HCT116 (cell line): ENCODE results near the gene KRTAP1-4. TPM values are rescaled to one million over a fixed set of nuclear protein-coding genes. Genes with fewer than 3 reads are reported as not detected.

Experiments used
- ATAC-seq: fragments of 200-7000 bp; cut with Tn5 transposase; 2 replicates; pipeline ENCODE4 v1.9.1; 2020; ENCODE audit warnings: mild to moderate bottlenecking, moderate library complexity
- BruUV-seq: library from RNA; stranded (reverse); fragments of 400-500 nt; replicated peaks from 2 replicates; lab custom pipeline; 2021; lab: Mats Ljungman, UMichigan
- CTCF ChIA-PET: fragments of 300-600 bp; sonication (Branson Sonifier 250); formaldehyde crosslinking; loops from one replicate; lab custom pipeline; 2021; ENCODE audit warnings: antibody characterized with exemption; lab: Charles Lee
- POLR2A ChIA-PET: fragments of 300-600, 350-600 bp; sonication (Branson Sonifier 250); formaldehyde crosslinking; loops from one replicate; lab custom pipeline; 2021; ENCODE audit warnings: antibody characterized with exemption; lab: Charles Lee
- RAD21 ChIA-PET, 2 experiments: fragments of 300-600 bp; sonication (Branson Sonifier 250); formaldehyde crosslinking; loops; one replicate each; lab custom pipeline; 2023; ENCODE audit warnings: low total read pairs in 2 of 2; ENCODE audit not compliant: uncharacterized antibody in 2 of 2, unreplicated experiment in 2 of 2, low non-redundant PET in 1 of 2; lab: Charles Lee
- DNase-seq: peaks from one replicate; pipeline ENCODE4 v3.0.0-alpha.2; 2010; ENCODE audit warnings: low read depth, low spot score
- H2AFZ ChIP-seq: fragments of 200-600 bp; shearing (Covaris generic), sonication (generic); 2 replicates; pipeline ENCODE4 v1.6.1; 2017; ENCODE audit warnings: low read depth, mixed run types, mixed read lengths, antibody characterized with exemption, low read length; ENCODE audit not compliant: poor library complexity, severe bottlenecking
- H3K27ac ChIP-seq: 2 replicates; pipeline ENCODE4 v1.5.1; 2012; ENCODE audit warnings: low read depth, low read length
- H3K27me3 ChIP-seq: fragments of 200-600 bp; sonication (generic); 2 replicates; pipeline ENCODE4 v1.6.1; 2016; ENCODE audit warnings: mixed run types, low read length, mixed read lengths; ENCODE audit not compliant: insufficient read depth
- H3K36me3 ChIP-seq, 2 experiments: fragments of 200-500 bp in 1 of 2; fragments of 200-600 bp in 1 of 2; sonication (Bioruptor generic) in 1 of 2; sonication (generic) in 1 of 2; 2 replicates each; pipeline versions ENCODE4 v1.5.1 to v1.6.1; 2014 to 2016; ENCODE audit warnings: low read length in 2 of 2, inconsistent platforms in 1 of 2, mixed read lengths in 1 of 2, mixed run types in 1 of 2; ENCODE audit not compliant: insufficient read depth in 2 of 2, control insufficient read depth in 1 of 2
- H3K4me1 ChIP-seq, 2 experiments: fragments of 200-600 bp in 1 of 2; sonication (generic) in 1 of 2; 2 replicates each; pipeline versions ENCODE4 v1.5.1 to v1.6.1; 2012 to 2017; ENCODE audit warnings: low read length in 2 of 2, inconsistent platforms in 1 of 2, mild to moderate bottlenecking in 1 of 2, mixed read lengths in 1 of 2, mixed run types in 1 of 2, moderate library complexity in 1 of 2; ENCODE audit not compliant: insufficient read depth in 2 of 2, control insufficient read depth in 1 of 2
- H3K4me2 ChIP-seq: fragments of 200-600 bp; sonication (generic); 2 replicates; pipeline ENCODE4 v1.6.1; 2017; ENCODE audit warnings: mixed run types, low read length, mixed read lengths
- H3K4me3 ChIP-seq, 2 experiments: fragments of 200-600 bp in 1 of 2; sonication (generic) in 1 of 2; replicated peaks in 1 of 2; 2 replicates each; pipeline ENCODE4 v1.5.1; 2011 to 2016; ENCODE audit warnings: low read length in 2 of 2, control low read depth in 1 of 2, low read depth in 1 of 2, mild to moderate bottlenecking in 1 of 2, mixed read lengths in 1 of 2, mixed run types in 1 of 2
- H3K79me2 ChIP-seq: fragments of 200-600 bp; sonication (generic); 2 replicates; pipeline ENCODE4 v1.6.1; 2017; ENCODE audit warnings: mild to moderate bottlenecking, mixed run types, low read length, moderate library complexity, mixed read lengths; ENCODE audit not compliant: insufficient read depth
- H3K9ac ChIP-seq: fragments of 200-600 bp; sonication (generic); 2 replicates; pipeline ENCODE4 v1.6.1; 2016; ENCODE audit warnings: low read length, mixed read lengths
- H3K9me2 ChIP-seq: fragments of 200-600 bp; sonication (generic), shearing (Covaris generic); 2 replicates; pipeline ENCODE4 v1.6.1; 2017; ENCODE audit warnings: mixed run types, mild to moderate bottlenecking, moderate library complexity; ENCODE audit not compliant: insufficient read depth
- H3K9me3 ChIP-seq, 2 experiments: fragments of 200-500 bp in 1 of 2; fragments of 200-600 bp in 1 of 2; sonication (Bioruptor generic) in 1 of 2; sonication (generic) in 1 of 2; 2 replicates each; pipeline ENCODE4 v1.6.1; 2014 to 2017; ENCODE audit warnings: low read length in 2 of 2, mixed read lengths in 2 of 2, inconsistent platforms in 1 of 2, low read depth in 1 of 2, mild to moderate bottlenecking in 1 of 2, mixed run types in 1 of 2, moderate library complexity in 1 of 2; ENCODE audit not compliant: control insufficient read depth in 1 of 2, insufficient read depth in 1 of 2
- H4K20me1 ChIP-seq: fragments of 200-600 bp; sonication (generic), shearing (Covaris generic); 2 replicates; pipeline ENCODE4 v1.6.1; 2017; ENCODE audit warnings: mixed run types, mild to moderate bottlenecking, moderate library complexity; ENCODE audit not compliant: insufficient read depth
- CEBPB ChIP-seq: IDR thresholded peaks from 2 replicates; pipeline ENCODE4 v1.6.1; 2012; ENCODE audit warnings: low read depth
- EZH2 ChIP-seq: fragments of 200-600 bp; sonication (generic); IDR thresholded peaks from 2 replicates; pipeline ENCODE4 v1.6.1; 2017; ENCODE audit warnings: antibody characterized with exemption, mixed run types
- EZH2phosphoT487 ChIP-seq: fragments of 200-600 bp; IDR thresholded peaks from 2 replicates; pipeline ENCODE4 v1.6.1; 2018; ENCODE audit warnings: antibody characterized with exemption, borderline replicate concordance
- POLR2A ChIP-seq: IDR thresholded peaks from 2 replicates; pipeline ENCODE4 v1.7.0; 2011; ENCODE audit warnings: borderline replicate concordance; ENCODE audit not compliant: insufficient read depth, insufficient read length; ENCODE audit errors: extremely low read depth
- POLR2AphosphoS5 ChIP-seq: IDR thresholded peaks from 2 replicates; pipeline ENCODE4 v1.6.1; 2011; ENCODE audit warnings: mild to moderate bottlenecking, low read depth, low read length, moderate library complexity
- SP1 ChIP-seq: IDR thresholded peaks from 2 replicates; pipeline ENCODE4 v1.6.1; 2012; ENCODE audit warnings: low read depth
- YY1 ChIP-seq: IDR thresholded peaks from 2 replicates; pipeline ENCODE4 v1.6.1; 2011; ENCODE audit warnings: low read length, low read depth, moderate library complexity, mild to moderate bottlenecking; ENCODE audit not compliant: insufficient replicate concordance; ENCODE audit errors: extremely low read depth
- ZFX ChIP-seq: fragments of 450-650 bp; IDR thresholded peaks from 2 replicates; pipeline ENCODE4 v1.6.1; 2017
- ZNF274 ChIP-seq: fragments of 200-500 bp; sonication (Bioruptor generic); IDR thresholded peaks from 2 replicates; pipeline ENCODE4 v1.6.1; 2014; ENCODE audit warnings: mild to moderate bottlenecking, low read depth, low read length, inconsistent platforms
- intact Hi-C: fragments of 100-400 bp; cut with micrococcal nuclease; formaldehyde crosslinking; loops from 2 replicates; pipeline ENCODE4 v1.10.0; 2022
- total RNA-seq: library from RNA; stranded (reverse); gene quantifications from one replicate; pipeline ENCODE4 v1.2.1, GENCODE V29; 2021; ENCODE audit not compliant: unreplicated experiment
- TF ChIP-seq, protein P1 (sequence below), 3 experiments: fragments of 200-600 bp in 1 of 3; sonication (generic) in 1 of 3; IDR thresholded peaks in 2 of 3; conservative IDR thresholded peaks in 1 of 3; 2 replicates each; pipeline ENCODE4 v1.5.1; 2012 to 2017; ENCODE audit warnings: low read depth in 2 of 3, low read length in 2 of 3, antibody characterized with exemption in 1 of 3, borderline replicate concordance in 1 of 3, control low read depth in 1 of 3, mild to moderate bottlenecking in 1 of 3, mixed read lengths in 1 of 3, mixed run types in 1 of 3, moderate library complexity in 1 of 3; ENCODE audit not compliant: insufficient read depth in 1 of 3
- TF ChIP-seq, protein P2 (sequence below): IDR thresholded peaks from 2 replicates; pipeline ENCODE4 v1.6.1; 2012
- TF ChIP-seq, protein P3 (sequence below): IDR thresholded peaks from 2 replicates; pipeline ENCODE4 v1.6.1; 2011; ENCODE audit warnings: mild to moderate bottlenecking, low read length, moderate library complexity; ENCODE audit not compliant: insufficient replicate concordance; ENCODE audit errors: extremely low read depth

Gene KRTAP1-4
- total RNA-seq, 1 experiment from 2014 or later: not detected

DNA sequence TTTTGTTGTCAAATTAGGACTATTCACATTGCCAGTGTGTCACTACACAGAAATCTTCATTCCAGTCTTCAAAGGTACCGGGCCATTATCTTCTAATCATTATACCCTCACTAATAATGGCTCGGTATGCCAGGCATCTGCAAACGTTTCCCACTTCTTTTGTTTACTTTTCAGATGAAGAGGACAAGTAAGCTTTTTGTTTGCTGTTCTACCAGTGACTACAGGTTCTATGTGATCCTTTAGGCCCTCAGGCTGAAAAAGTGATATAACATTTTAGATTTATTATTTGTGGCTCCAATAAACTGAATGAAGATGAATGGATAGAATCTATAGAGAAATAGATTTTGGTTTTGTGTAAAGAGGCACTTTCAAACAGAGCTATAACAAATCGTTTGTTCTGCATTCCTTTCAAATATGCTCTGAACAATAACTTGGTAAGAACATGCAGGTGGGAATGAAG lies 20.7 kb downstream of the KRTAP1-4 start:
- no peaks in the 10 kb centered on the region for H4K20me1 ChIP-seq
- no TSS peak for BruUV-seq

DNA sequence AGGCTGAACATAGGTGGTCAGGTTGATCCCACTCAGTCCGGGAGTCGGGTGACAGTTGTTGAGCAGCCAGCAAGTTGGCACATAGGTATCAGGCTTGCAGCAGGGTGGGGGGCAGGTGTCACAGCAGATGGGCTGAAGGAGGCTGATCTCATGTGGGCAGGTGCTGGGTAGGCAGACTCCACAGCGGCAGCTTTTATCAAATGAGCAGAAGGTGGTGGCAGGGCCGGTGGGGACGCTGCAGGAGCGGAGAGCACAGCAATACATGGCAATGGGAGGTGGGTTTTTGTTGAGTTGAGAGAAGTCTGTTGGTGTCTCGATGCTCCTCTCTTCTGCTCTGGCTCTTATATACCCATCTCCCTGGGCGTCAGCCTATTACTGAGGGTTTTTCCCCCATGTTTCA lies 21.2 kb downstream of the KRTAP1-4 start, which contains the start of gene KRTAP3-1:
Gene KRTAP3-1 (minus strand): TSS at position 318 of the 400 bp plus-strand sequence. CDS start 54 bp downstream, at position 264.
- no peaks in the 10 kb centered on the region for H3K27me3 ChIP-seq
- intact Hi-C loops: no loop called here
- peaks cover 0 to 6% of the 10 kb centered on the region in 2 experiments; a peak in 2 of 4 replicates for H3K4me1 ChIP-seq
- ATAC-seq (no peak), DNase-seq (no peak)
- H4K20me1 ChIP-seq: no peaks in the 10 kb centered on the region
- no peaks in the 10 kb centered on the region for H3K9me2 ChIP-seq
- no TSS peak for BruUV-seq
- ChIA-PET CTCF (no interaction called here), RAD21 (no interaction called here), POLR2A (no interaction called here)
- no peak within 1 kb of the TSS for H3K4me2 ChIP-seq
- no peak within 1 kb of the TSS for H2AFZ ChIP-seq
- no peak within 1 kb of the TSS for H3K4me3 ChIP-seq
- no peak within 1 kb of the TSS for H3K27ac ChIP-seq
- H3K9me3 ChIP-seq: no peaks in the 10 kb centered on the region
- no peaks in the 10 kb centered on the region for H3K79me2 ChIP-seq
- no peaks in the 10 kb centered on the region for H3K36me3 ChIP-seq
- H3K9ac ChIP-seq: no peak within 1 kb of the TSS
- TF ChIP-seq SP1: no peak
- TF ChIP-seq POLR2AphosphoS5: no peak
- TF ChIP-seq, protein P1, sequence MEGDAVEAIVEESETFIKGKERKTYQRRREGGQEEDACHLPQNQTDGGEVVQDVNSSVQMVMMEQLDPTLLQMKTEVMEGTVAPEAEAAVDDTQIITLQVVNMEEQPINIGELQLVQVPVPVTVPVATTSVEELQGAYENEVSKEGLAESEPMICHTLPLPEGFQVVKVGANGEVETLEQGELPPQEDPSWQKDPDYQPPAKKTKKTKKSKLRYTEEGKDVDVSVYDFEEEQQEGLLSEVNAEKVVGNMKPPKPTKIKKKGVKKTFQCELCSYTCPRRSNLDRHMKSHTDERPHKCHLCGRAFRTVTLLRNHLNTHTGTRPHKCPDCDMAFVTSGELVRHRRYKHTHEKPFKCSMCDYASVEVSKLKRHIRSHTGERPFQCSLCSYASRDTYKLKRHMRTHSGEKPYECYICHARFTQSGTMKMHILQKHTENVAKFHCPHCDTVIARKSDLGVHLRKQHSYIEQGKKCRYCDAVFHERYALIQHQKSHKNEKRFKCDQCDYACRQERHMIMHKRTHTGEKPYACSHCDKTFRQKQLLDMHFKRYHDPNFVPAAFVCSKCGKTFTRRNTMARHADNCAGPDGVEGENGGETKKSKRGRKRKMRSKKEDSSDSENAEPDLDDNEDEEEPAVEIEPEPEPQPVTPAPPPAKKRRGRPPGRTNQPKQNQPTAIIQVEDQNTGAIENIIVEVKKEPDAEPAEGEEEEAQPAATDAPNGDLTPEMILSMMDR (IDR thresholded peaks at IDR 0.05 in 2 of 3, conservative IDR thresholded peaks at IDR 0.05 in 1 of 3; ENCODE audit: borderline replicate concordance in 1 of 3, insufficient read depth in 1 of 3, low read depth in 2 of 3, low read length in 2 of 3): no peak
- no peak for TF ChIP-seq EZH2phosphoT487
- TF ChIP-seq, protein P2, sequence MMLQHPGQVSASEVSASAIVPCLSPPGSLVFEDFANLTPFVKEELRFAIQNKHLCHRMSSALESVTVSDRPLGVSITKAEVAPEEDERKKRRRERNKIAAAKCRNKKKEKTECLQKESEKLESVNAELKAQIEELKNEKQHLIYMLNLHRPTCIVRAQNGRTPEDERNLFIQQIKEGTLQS: no peak
- TF ChIP-seq EZH2: no peak
- TF ChIP-seq CEBPB: no peak
- TF ChIP-seq, protein P3, sequence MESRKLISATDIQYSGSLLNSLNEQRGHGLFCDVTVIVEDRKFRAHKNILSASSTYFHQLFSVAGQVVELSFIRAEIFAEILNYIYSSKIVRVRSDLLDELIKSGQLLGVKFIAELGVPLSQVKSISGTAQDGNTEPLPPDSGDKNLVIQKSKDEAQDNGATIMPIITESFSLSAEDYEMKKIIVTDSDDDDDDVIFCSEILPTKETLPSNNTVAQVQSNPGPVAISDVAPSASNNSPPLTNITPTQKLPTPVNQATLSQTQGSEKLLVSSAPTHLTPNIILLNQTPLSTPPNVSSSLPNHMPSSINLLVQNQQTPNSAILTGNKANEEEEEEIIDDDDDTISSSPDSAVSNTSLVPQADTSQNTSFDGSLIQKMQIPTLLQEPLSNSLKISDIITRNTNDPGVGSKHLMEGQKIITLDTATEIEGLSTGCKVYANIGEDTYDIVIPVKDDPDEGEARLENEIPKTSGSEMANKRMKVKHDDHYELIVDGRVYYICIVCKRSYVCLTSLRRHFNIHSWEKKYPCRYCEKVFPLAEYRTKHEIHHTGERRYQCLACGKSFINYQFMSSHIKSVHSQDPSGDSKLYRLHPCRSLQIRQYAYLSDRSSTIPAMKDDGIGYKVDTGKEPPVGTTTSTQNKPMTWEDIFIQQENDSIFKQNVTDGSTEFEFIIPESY: no peak
- TF ChIP-seq POLR2A: no peak
- no peak for TF ChIP-seq ZNF274
- TF ChIP-seq ZFX: no peak

More for the DNA sequence above, 20.7 kb downstream of the KRTAP1-4 start:
- Histone ChIP-seq H3K9ac (no peak overlapping the region), H3K4me3 (no peak overlapping the region), H3K4me2 (no peak overlapping the region), H3K27ac (no peak overlapping the region), H3K79me2 (no peaks in the 10 kb centered on the region), H3K4me1 (peaks cover 0 to 6% of the 10 kb centered on the region in 2 experiments; a peak in 2 of 4 replicates), H3K9me2 (no peaks in the 10 kb centered on the region), H3K36me3 (no peaks in the 10 kb centered on the region), H2AFZ (no peak overlapping the region), H3K27me3 (no peaks in the 10 kb centered on the region), H3K9me3 (no peaks in the 10 kb centered on the region)
- ChIA-PET POLR2A (no interaction called here), CTCF (interaction anchor here (0.6 kb wide), 1 partner anchor 487 kb away, joined by 3 read pairs; no protein-coding TSS in a partner anchor), RAD21 (no interaction called here)
- ATAC-seq: no peak
- TF ChIP-seq EZH2phosphoT487 (no peak), YY1 (no peak)
- TF ChIP-seq, protein P3: no peak
- intact Hi-C loops: no loop called here
- no peak for DNase-seq
